ENCODE measurements around the gene SMARCA4. TPM values are rescaled to one million over a fixed set of nuclear protein-coding genes. Genes with fewer than 3 reads are reported as not detected.

Gene SMARCA4
- total RNA-seq: 100 to 1,000 TPM in 1 of 2 donors, 10 to 100 TPM in 1; 64.7 to 105 TPM

DNA sequence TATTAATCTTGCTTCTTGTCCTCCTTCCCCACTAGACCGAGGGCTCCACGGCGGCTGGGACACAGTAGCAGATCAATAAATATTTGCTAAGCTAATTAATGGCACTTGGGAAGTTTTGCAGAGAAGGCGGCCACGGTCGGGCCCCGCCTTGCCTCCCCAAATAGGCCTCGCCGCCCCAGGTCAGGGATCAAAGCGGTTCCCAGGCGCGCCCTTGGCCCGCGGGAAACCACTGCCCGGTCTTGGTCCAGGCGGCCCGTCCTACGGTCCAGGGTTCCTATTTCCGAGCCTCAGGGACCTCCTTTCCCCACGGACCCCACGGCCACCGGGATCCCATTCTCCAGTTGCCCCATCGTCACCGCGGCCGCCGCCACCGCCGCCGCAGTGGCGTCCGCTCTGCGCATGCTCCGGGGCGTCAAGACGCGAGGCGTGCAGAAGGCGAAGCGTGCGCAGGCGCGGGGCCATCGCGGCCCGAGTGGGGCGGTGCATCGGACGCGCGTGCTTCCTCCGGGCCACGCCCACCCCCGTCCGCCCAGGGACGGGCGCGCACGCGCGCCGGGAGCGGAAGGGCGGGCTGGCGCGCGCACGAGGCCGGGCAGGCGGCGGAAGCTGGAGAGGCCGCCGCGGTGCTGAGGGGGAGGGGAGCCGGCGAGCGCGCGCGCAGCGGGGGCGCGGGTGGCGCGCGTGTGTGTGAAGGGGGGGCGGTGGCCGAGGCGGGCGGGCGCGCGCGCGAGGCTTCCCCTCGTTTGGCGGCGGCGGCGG is at the start of gene SMARCA4:
Gene SMARCA4, plus strand, starts transcription at position 717 of the 759 bp plus-strand sequence. CDS start 23,122 bp downstream, outside the sequence.

GRCh38 chr19:10928563-10929401 is 32.0 kb upstream of the SMARCA4 start, which contains the start of the genes TIMM29 and YIPF2:
Gene TIMM29 (plus strand): TSS chr19:10928811. CDS start chr19:10928823, 12 bp downstream.
Gene YIPF2 (minus strand): TSS chr19:10928639. CDS start chr19:10928410, 229 bp downstream.

DNA sequence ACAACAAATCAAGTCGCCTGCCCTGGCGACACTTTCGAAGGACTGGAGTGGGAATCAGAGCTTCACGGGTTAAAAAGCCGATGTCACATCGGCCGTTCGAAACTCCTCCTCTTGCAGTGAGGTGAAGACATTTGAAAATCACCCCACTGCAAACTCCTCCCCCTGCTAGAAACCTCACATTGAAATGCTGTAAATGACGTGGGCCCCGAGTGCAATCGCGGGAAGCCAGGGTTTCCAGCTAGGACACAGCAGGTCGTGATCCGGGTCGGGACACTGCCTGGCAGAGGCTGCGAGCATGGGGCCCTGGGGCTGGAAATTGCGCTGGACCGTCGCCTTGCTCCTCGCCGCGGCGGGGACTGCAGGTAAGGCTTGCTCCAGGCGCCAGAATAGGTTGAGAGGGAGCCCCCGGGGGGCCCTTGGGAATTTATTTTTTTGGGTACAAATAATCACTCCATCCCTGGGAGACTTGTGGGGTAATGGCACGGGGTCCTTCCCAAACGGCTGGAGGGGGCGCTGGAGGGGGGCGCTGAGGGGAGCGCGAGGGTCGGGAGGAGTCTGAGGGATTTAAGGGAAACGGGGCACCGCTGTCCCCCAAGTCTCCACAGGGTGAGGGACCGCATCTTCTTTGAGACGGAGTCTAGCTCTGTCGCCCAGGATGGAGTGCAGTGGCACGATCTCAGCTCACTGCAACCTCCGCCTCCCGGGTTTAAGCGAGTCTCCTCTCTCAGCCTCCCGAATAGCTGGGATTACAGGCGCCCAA is 128.6 kb downstream of the SMARCA4 start, which contains the start of gene LDLR:
Gene LDLR, plus strand, starts transcription at position 210 of the 760 bp plus-strand sequence. Its CDS starts 86 bp downstream, at position 296.

Small RNA genes within 50 kb of the gene (small RNA-seq; reads per million reads assigned to genes)
- 0 reads per million in 2 donors for gene RF02271
- gene RN7SL192P: 12.9 to 39.0 reads per million in 2 donors

Other genes with a start within 250 kb of the SMARCA4 start
- gene DNM2, start 243.0 kb upstream of the SMARCA4 start, total RNA-seq: 100 to 1,000 TPM; 110 to 114 TPM
- gene TMED1, start 124.8 kb upstream of the SMARCA4 start, total RNA-seq: 10 to 100 TPM; 26.2 to 33.3 TPM
- under 1 TPM; 0.33 to 0.69 TPM for gene C19orf38, start 112.6 kb upstream of the SMARCA4 start, total RNA-seq
- 10 to 100 TPM; 26.8 to 41.6 TPM for gene CARM1, start 89.5 kb upstream of the SMARCA4 start, total RNA-seq
- 10 to 100 TPM; 44.6 to 53.7 TPM for gene YIPF2, start 32.4 kb upstream of the SMARCA4 start, total RNA-seq
- gene TIMM29, start 32.2 kb upstream of the SMARCA4 start, total RNA-seq: 10 to 100 TPM; 27.5 to 29.0 TPM
- gene LDLR, start 128.4 kb downstream of the SMARCA4 start, total RNA-seq: 100 to 1,000 TPM; 234 to 270 TPM
- 10 to 100 TPM; 28.6 to 55.9 TPM for gene SPC24, start 194.8 kb downstream of the SMARCA4 start, total RNA-seq
- 10 to 100 TPM; 66.1 to 70.9 TPM for gene KANK2, start 236.5 kb downstream of the SMARCA4 start, total RNA-seq

Data from melanocyte of skin (primary cell).